HL-60 (cell line): ENCODE measurements around the gene USP10.

ENCODE experiments used
- DNase-seq, 2 experiments: peaks; one replicate each; pipeline ENCODE4 v3.0.0-alpha.2; 2010 to 2020; ENCODE audit warnings: low read depth in 1 of 2, low spot score in 1 of 2
- H3K27ac ChIP-seq: fragments of 250-450 bp; sonication (Bioruptor Pico); replicated peaks from 2 replicates; pipeline ENCODE4 v1.5.1; 2020; ENCODE audit warnings: mild to moderate bottlenecking, moderate library complexity
- H3K27me3 ChIP-seq: fragments of 250-450 bp; sonication (Bioruptor Pico); 2 replicates; pipeline ENCODE4 v1.5.1; 2021; ENCODE audit warnings: mild to moderate bottlenecking, moderate library complexity; ENCODE audit not compliant: insufficient read depth, poor library complexity, severe bottlenecking
- H3K4me3 ChIP-seq: replicated peaks from 2 replicates; pipeline ENCODE4 v1.5.1; 2011; ENCODE audit warnings: mild to moderate bottlenecking, control low read depth, low read length; ENCODE audit not compliant: insufficient read depth
- GABPA ChIP-seq: IDR thresholded peaks from 2 replicates; pipeline ENCODE4 v1.6.1; 2012; ENCODE audit warnings: low read depth
- POLR2AphosphoS5 ChIP-seq: IDR thresholded peaks from 2 replicates; pipeline ENCODE4 v1.6.1; 2012; ENCODE audit warnings: low read depth
- SPI1 ChIP-seq: IDR thresholded peaks from 2 replicates; pipeline ENCODE4 v1.6.1; 2012; ENCODE audit warnings: low read depth, mild to moderate bottlenecking, borderline replicate concordance
- TF ChIP-seq, protein P1 (sequence below): IDR thresholded peaks from 2 replicates; pipeline ENCODE4 v1.6.1; 2012; ENCODE audit warnings: low read depth; ENCODE audit not compliant: insufficient replicate concordance
- TF ChIP-seq, protein P2 (sequence below): IDR thresholded peaks from one replicate; pipeline ENCODE4 v1.5.1; 2011; ENCODE audit warnings: low read length, control low read depth, inconsistent platforms; ENCODE audit not compliant: insufficient read depth

Gene USP10

DNA sequence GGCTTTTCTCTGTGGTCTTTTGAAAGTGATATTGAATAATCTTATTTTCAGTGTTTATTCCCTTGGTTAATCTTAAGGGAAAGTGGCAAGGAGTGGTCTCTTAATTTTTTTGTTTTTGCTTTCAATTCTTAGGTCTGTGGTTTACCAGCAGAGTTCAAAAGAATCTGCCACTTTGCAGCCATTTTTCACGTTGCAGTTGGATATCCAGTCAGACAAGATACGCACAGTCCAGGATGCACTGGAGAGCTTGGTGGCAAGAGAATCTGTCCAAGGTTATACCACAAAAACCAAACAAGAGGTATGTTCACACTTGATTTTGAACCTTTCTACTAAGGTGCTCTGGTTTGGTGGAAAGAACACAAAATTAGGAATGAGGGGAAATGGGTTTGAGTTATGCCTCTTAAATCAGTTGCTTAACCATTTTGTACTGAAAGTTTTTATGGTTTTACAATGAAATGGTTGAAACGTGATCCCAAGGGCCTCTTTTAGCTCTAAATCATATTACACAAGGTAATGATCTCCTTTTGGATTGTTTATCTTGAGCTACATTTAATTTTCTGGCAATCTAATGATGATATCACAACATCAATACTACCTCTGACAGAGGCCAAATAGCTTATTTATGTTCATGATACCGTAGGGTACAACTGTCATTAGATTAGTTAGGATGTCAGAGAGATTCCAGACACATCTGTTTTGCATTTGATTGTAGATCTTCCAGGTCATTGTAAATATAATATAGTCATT is 68.4 kb downstream of the USP10 start:
- Histone ChIP-seq H3K27me3 (no peaks in the 10 kb centered on the region), H3K4me3 (no peak overlapping the region), H3K27ac (no peak overlapping the region)
- TF ChIP-seq GABPA (no peak), SPI1 (no peak), POLR2AphosphoS5 (no peak)
- TF ChIP-seq, protein P1, sequence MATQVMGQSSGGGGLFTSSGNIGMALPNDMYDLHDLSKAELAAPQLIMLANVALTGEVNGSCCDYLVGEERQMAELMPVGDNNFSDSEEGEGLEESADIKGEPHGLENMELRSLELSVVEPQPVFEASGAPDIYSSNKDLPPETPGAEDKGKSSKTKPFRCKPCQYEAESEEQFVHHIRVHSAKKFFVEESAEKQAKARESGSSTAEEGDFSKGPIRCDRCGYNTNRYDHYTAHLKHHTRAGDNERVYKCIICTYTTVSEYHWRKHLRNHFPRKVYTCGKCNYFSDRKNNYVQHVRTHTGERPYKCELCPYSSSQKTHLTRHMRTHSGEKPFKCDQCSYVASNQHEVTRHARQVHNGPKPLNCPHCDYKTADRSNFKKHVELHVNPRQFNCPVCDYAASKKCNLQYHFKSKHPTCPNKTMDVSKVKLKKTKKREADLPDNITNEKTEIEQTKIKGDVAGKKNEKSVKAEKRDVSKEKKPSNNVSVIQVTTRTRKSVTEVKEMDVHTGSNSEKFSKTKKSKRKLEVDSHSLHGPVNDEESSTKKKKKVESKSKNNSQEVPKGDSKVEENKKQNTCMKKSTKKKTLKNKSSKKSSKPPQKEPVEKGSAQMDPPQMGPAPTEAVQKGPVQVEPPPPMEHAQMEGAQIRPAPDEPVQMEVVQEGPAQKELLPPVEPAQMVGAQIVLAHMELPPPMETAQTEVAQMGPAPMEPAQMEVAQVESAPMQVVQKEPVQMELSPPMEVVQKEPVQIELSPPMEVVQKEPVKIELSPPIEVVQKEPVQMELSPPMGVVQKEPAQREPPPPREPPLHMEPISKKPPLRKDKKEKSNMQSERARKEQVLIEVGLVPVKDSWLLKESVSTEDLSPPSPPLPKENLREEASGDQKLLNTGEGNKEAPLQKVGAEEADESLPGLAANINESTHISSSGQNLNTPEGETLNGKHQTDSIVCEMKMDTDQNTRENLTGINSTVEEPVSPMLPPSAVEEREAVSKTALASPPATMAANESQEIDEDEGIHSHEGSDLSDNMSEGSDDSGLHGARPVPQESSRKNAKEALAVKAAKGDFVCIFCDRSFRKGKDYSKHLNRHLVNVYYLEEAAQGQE: no peak
- TF ChIP-seq, protein P2, sequence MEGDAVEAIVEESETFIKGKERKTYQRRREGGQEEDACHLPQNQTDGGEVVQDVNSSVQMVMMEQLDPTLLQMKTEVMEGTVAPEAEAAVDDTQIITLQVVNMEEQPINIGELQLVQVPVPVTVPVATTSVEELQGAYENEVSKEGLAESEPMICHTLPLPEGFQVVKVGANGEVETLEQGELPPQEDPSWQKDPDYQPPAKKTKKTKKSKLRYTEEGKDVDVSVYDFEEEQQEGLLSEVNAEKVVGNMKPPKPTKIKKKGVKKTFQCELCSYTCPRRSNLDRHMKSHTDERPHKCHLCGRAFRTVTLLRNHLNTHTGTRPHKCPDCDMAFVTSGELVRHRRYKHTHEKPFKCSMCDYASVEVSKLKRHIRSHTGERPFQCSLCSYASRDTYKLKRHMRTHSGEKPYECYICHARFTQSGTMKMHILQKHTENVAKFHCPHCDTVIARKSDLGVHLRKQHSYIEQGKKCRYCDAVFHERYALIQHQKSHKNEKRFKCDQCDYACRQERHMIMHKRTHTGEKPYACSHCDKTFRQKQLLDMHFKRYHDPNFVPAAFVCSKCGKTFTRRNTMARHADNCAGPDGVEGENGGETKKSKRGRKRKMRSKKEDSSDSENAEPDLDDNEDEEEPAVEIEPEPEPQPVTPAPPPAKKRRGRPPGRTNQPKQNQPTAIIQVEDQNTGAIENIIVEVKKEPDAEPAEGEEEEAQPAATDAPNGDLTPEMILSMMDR: no peak
- DNase-seq: no peak

DNA sequence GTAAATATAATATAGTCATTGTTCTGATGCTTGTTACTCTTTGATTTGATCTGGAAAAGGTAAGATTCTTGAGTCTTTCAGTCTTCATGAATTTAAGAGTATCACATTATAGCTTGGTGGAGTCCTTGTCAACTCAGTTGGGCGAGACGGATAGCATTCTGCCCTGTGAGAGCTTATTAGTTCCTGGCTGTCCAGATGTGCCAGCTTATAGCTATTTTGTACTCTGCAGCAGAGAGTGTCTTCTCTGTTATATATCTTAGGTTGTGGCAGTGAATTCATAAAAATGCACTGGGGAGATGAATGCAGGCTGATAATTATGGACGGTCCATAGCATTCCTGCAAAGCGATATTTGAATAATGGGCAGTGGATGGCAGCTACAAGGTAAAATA is 69.0 kb downstream of the USP10 start:
- DNase-seq: no peak
- H3K4me3 ChIP-seq: no peak overlapping the region
- H3K27me3 ChIP-seq: no peaks in the 10 kb centered on the region
- TF ChIP-seq, protein P2: no peak
- TF ChIP-seq SPI1: no peak
- TF ChIP-seq POLR2AphosphoS5: no peak
- TF ChIP-seq, protein P1: no peak
- no peak for TF ChIP-seq GABPA
- no peak overlapping the region for H3K27ac ChIP-seq

DNA sequence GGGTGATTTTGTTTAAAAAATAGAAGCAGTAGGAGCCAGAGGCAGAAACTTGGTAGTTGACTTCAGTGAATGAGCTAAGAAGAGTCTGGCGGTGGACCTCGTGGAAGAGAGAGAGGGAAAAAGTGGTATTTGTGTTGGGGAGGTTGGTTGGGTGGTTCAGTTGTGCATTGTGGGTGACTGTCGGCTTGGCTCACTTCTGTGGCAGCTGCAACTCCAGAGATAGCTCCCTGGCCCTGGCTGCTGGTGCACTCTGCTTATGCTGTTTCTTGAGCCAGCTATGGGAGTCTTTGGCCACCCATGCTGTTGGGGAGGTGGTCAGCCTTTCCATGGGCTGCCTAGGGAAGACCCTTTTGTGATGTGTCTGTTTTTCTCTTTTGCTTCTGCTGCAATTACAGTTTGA is 69.6 kb downstream of the USP10 start:
- DNase-seq: no peak
- Histone ChIP-seq H3K27ac (no peak overlapping the region), H3K4me3 (no peak overlapping the region), H3K27me3 (no peaks in the 10 kb centered on the region)
- TF ChIP-seq GABPA: no peak

DNA sequence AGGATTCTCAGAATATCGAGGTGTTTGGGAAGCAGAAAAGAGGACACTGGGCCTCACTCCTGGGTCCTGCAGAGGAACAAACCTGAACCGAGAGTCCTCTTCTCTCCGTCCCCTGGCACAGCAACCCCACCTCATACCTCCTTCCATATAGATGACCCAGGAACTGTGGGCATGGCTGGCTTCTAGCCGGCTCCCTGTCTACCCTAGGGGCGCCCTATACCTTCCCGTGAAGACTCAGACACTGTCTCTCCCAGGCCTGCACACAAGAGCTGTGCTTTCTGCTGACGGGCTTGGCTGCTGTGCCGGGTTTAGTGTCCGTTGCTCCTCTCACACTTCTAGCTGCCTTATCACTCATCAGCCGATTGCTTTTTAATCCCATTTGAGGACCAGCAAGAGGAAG is 73.5 kb downstream of the USP10 start:
- H3K27ac ChIP-seq: no peak overlapping the region
- TF ChIP-seq, protein P2: no peak
- no peak for TF ChIP-seq SPI1
- TF ChIP-seq, protein P1: no peak
- TF ChIP-seq POLR2AphosphoS5: no peak
- TF ChIP-seq GABPA: no peak
- H3K4me3 ChIP-seq: no peak overlapping the region
- DNase-seq: no peak
- no peaks in the 10 kb centered on the region for H3K27me3 ChIP-seq
